ENCODE results near the gene BACH1. TPM values are rescaled to one million over a fixed set of nuclear protein-coding genes. Genes with fewer than 3 reads are reported as not detected.

Gene BACH1
- total RNA-seq, 2 experiments from 2014 or later, result 18.6 to 38.4 TPM

DNA sequence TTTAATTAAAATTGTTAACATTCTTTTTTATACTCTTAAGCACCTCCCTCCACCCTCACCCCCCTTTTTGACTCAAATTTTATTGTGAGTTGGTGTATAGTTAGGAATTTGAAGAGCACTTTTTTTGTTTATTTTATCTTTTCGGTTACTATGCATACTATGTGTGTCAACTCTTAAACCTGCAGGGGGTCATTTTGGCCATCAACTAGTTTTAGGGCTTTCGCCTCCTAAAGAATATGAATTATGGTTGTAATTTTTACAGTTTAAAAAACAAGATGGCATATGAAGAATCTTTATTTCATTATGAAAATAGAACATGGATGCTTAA is 9.7 kb downstream of the BACH1 start:
- H3K9me3 ChIP-seq (ENCODE audit: low read length), result no peaks in the 10 kb centered on the region
- H3K4me1 ChIP-seq (ENCODE audit: insufficient read depth, low read length, poor library complexity, severe bottlenecking), result peaks cover 30% of the 10 kb centered on the region
- ChIA-PET CTCF (ENCODE audit: unreplicated experiment) (no interaction called here), POLR2A (interaction anchor here (0.6 to 1.0 kb wide), 4 partner anchors 16 to 369 kb away, joined by 3 to 5 read pairs (median 4); no protein-coding TSS in a partner anchor)
- TF ChIP-seq, protein P1, sequence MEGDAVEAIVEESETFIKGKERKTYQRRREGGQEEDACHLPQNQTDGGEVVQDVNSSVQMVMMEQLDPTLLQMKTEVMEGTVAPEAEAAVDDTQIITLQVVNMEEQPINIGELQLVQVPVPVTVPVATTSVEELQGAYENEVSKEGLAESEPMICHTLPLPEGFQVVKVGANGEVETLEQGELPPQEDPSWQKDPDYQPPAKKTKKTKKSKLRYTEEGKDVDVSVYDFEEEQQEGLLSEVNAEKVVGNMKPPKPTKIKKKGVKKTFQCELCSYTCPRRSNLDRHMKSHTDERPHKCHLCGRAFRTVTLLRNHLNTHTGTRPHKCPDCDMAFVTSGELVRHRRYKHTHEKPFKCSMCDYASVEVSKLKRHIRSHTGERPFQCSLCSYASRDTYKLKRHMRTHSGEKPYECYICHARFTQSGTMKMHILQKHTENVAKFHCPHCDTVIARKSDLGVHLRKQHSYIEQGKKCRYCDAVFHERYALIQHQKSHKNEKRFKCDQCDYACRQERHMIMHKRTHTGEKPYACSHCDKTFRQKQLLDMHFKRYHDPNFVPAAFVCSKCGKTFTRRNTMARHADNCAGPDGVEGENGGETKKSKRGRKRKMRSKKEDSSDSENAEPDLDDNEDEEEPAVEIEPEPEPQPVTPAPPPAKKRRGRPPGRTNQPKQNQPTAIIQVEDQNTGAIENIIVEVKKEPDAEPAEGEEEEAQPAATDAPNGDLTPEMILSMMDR (conservative IDR thresholded peaks at IDR 0.05; ENCODE audit: low read length), result no peak
- no peak for TF ChIP-seq EZH2phosphoT487 (IDR thresholded peaks at IDR 0.05; ENCODE audit: borderline replicate concordance, low read depth, low read length)
- peaks cover 61% of the 10 kb centered on the region for H3K79me2 ChIP-seq (ENCODE audit: insufficient read depth, low read depth, low read length)
- no peak overlapping the region for H2AFZ ChIP-seq (ENCODE audit: low read length)
- no peak for DNase-seq (ENCODE audit: low spot score)
- peaks cover 4% of the 10 kb centered on the region for H4K20me1 ChIP-seq (ENCODE audit: insufficient read depth, low read length)
- no peak overlapping the region for H3K4me3 ChIP-seq (ENCODE audit: low read depth, low read length, poor library complexity, severe bottlenecking)
- BruUV-seq (replicated peaks), result no TSS peak
- H3K4me2 ChIP-seq (ENCODE audit: low read length), result no peak overlapping the region
- no peak overlapping the region for H3K27ac ChIP-seq (ENCODE audit: low read depth, low read length, poor library complexity, severe bottlenecking)
- no peaks in the 10 kb centered on the region for H3K9me2 ChIP-seq (ENCODE audit: insufficient read depth, low read length)
- intact Hi-C loops (cut with micrococcal nuclease; ENCODE audit: unreplicated experiment), result no loop called here
- no peaks in the 10 kb centered on the region for H3K36me3 ChIP-seq (ENCODE audit: insufficient read depth, low read length)

DNA sequence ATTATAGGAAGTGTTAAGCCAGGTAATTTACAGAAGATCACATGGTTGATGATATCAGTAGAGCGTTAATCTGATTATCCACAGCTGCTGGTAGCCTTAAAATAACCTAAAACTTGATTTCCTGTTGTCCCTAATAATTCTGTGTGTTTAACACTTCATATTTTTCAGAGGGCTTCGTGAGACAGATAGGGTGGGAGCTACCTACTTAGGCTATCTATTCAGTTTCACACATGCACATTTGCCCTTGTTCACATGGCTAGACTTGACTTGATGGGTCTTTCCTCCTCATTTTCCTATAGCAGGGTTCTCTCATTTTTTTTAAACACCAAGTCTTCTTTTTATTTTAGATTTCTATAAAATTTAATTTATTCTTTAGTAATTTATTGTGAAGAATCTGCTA is 11.0 kb downstream of the BACH1 start:
- Histone ChIP-seq H4K20me1 (ENCODE audit: insufficient read depth, low read length) (peaks cover 2% of the 10 kb centered on the region; the same call in 1 of the 2 replicates), H2AFZ (ENCODE audit: low read length) (no peak overlapping the region), H3K27ac (ENCODE audit: low read depth, low read length, poor library complexity, severe bottlenecking) (no peak overlapping the region), H3K4me1 (ENCODE audit: insufficient read depth, low read length, poor library complexity, severe bottlenecking) (peaks cover 24% of the 10 kb centered on the region), H3K9me2 (ENCODE audit: insufficient read depth, low read length) (no peaks in the 10 kb centered on the region), H3K4me3 (ENCODE audit: low read depth, low read length, poor library complexity, severe bottlenecking) (no peak overlapping the region), H3K79me2 (ENCODE audit: insufficient read depth, low read depth, low read length) (peaks cover 55% of the 10 kb centered on the region), H3K4me2 (ENCODE audit: low read length) (no peak overlapping the region), H3K9me3 (ENCODE audit: low read length) (no peaks in the 10 kb centered on the region), H3K36me3 (ENCODE audit: insufficient read depth, low read length) (no peaks in the 10 kb centered on the region)
- no peak for DNase-seq (ENCODE audit: low spot score)
- no TSS peak for BruUV-seq (replicated peaks)
- intact Hi-C loops (cut with micrococcal nuclease; ENCODE audit: unreplicated experiment), result no loop called here
- TF ChIP-seq, protein P1 (conservative IDR thresholded peaks at IDR 0.05; ENCODE audit: low read length), result no peak
- TF ChIP-seq EZH2phosphoT487 (IDR thresholded peaks at IDR 0.05; ENCODE audit: borderline replicate concordance, low read depth, low read length), result no peak
- POLR2A ChIA-PET, result interaction anchor here (1.0 to 1.1 kb wide), 2 partner anchors 9 to 29 kb away, joined by 3 to 5 read pairs; no protein-coding TSS in a partner anchor
- CTCF ChIA-PET (ENCODE audit: unreplicated experiment), result no interaction called here

DNA sequence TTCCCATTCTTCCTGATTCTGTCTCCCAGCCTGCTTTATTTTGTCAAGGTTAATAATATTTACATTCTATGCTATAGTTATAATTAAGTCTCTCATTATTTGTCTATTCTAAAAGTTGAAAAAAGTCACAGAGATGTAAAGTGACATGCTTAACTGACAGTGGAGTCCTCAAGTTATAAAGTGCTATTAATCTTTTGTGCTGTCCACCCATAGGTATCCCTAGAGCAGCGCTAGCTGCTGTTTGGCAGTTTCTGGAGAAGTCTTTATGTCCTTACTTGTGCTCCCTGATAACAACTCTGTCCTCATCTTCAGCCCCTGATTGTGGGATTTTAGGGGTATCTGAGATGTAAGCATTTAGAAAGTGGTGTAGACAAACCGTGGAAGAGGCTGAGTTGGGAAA is 13.1 kb downstream of the BACH1 start:
- CTCF ChIA-PET (ENCODE audit: unreplicated experiment), result no interaction called here
- peaks cover 18% of the 10 kb centered on the region for H3K4me1 ChIP-seq (ENCODE audit: insufficient read depth, low read length, poor library complexity, severe bottlenecking)
- no TSS peak for BruUV-seq (replicated peaks)
- H3K79me2 ChIP-seq (ENCODE audit: insufficient read depth, low read depth, low read length), result peaks cover 47% of the 10 kb centered on the region
- no peak overlapping the region for H2AFZ ChIP-seq (ENCODE audit: low read length)
- H3K36me3 ChIP-seq (ENCODE audit: insufficient read depth, low read length), result no peaks in the 10 kb centered on the region
- POLR2A ChIA-PET, result interaction anchor here (0.7 to 1.3 kb wide), 2 partner anchors 11 to 31 kb away, joined by 4 read pairs; no protein-coding TSS in a partner anchor
- no peaks in the 10 kb centered on the region for H3K9me3 ChIP-seq (ENCODE audit: low read length)
- no peak overlapping the region for H3K27ac ChIP-seq (ENCODE audit: low read depth, low read length, poor library complexity, severe bottlenecking)
- no peaks in the 10 kb centered on the region for H3K9me2 ChIP-seq (ENCODE audit: insufficient read depth, low read length)
- no peak overlapping the region for H3K4me3 ChIP-seq (ENCODE audit: low read depth, low read length, poor library complexity, severe bottlenecking)
- H4K20me1 ChIP-seq (ENCODE audit: insufficient read depth, low read length), result peaks cover 10% of the 10 kb centered on the region
- TF ChIP-seq, protein P1 (conservative IDR thresholded peaks at IDR 0.05; ENCODE audit: low read length), result no peak
- no peak for TF ChIP-seq EZH2phosphoT487 (IDR thresholded peaks at IDR 0.05; ENCODE audit: borderline replicate concordance, low read depth, low read length)
- no peak overlapping the region for H3K4me2 ChIP-seq (ENCODE audit: low read length)
- DNase-seq (ENCODE audit: low spot score), result no peak
- intact Hi-C loops (cut with micrococcal nuclease; ENCODE audit: unreplicated experiment), result no loop called here

All from OCI-LY7 (cell line).